Measurements from ENCODE around the gene ZBTB14.
A peak's percentile ranks its signal among the peaks of the same experiment; 100 is the strongest.

Gene ZBTB14

DNA sequence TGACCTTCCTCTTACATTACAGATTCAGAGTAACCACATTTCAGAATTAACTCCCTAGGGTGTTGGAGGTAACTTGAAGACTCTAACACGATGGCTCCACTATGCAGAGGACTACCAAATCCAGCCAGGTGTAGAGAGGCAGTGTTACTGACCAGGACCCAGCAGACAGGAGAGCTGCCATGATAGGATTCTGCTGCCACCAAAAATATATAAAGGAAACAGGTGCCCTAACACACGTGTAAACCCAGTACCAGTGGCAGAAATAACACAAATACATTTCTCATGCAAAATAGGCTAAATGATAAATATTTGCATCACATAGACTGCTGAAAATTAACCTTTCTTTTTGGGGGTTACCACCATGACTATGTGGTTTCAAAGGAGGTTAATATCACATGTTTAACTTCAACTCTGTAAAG lies 7.0 kb downstream of the ZBTB14 start:
- no peak for DNase-seq

DNA sequence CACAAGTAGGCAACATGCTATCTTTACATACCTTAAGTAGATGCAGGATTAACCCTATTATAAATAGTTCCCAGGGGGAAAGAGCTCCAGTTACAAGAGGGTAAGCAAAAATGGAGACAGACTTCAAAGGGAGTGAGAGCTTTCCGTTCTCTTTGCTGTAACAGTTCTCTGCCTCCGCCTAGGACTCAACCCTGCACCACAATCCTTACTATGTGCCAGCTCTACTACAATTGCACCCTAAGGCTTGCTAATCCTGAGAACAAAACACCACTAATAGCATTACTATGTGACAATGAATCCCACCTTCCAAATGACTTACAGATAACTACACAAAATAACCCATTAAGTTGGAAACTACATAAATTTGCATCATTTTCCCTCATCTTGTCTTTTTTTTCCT lies 7.7 kb downstream of the ZBTB14 start:
- DNase-seq: no peak

DNA sequence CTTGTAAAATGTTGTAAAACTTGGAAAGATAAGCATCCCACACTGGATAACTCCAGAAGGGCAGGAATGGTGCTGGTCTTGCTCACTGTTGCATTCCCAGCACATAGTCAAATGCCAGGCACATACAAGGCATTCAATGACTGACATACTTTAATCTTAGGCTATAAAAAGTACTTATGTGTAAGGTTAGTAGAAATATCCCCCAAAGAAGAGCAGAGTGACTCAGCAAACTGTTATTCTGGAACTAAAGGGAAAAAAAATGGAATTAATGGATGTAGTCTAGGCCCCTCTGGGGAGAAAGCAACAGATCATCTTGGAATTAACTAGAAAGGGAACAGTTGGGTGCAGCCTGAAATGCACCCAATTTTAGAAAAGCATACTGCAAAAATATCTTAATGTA lies 9.0 kb downstream of the ZBTB14 start:
- no peak for DNase-seq

DNA sequence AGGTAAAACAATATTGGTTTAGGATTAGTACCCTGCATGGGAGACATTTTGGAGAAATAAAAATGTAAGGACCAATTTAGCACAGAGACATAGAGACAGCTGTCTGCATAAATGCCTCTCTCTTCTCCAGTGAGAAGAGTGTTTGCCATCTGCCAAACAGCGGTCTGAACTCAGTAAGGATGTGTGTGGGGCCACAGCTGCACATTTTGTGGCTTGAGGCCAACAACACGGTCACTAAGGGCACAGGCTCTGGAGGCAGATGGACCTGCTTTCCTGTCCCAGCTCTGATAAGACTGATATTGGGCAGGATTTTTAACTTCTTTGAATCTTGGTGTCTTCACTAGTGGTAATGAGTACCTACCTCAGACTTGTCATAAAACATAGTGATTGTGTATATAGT lies 10.2 kb downstream of the ZBTB14 start:
- no peak for DNase-seq

DNA sequence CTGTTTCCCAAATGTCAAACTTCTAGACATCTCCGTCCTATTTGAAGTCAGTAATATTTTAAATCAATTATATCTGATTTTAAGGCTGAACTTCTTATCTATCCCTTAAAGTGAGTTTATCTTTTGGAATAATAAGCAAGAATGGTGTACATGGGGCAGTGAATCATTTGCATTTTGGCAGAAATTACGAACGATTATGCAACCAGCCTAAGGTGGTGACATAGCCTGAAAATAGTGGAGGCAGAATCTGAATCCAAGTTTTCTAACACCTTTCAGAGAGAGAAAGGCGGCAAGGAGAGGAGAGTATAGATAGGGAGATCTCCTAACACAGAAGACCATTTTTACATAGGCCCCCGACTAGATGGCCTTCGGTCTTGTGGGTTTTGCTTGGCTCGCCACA lies 10.7 kb downstream of the ZBTB14 start:
- no peak for DNase-seq

DNA sequence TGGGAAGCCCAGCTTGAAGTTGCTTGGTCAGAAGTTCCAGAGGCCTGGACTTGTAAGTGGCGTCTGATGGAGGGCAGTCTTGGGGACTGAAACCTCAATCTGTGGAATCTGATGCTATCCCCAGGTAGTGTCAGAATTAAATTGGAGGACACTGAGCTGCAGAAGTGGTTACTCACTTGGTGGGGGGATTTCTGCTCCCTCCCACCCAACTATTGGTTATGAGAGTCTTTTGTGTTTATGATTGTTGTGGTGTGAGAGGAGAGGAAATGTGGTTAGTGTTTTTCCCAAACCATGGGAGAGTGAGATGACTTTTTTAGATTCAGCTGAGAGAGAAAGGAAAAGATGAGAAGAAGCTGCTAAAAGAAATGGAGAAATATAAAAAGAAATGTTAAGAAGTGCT lies 12.8 kb downstream of the ZBTB14 start:
- DNase-seq: no peak

DNA sequence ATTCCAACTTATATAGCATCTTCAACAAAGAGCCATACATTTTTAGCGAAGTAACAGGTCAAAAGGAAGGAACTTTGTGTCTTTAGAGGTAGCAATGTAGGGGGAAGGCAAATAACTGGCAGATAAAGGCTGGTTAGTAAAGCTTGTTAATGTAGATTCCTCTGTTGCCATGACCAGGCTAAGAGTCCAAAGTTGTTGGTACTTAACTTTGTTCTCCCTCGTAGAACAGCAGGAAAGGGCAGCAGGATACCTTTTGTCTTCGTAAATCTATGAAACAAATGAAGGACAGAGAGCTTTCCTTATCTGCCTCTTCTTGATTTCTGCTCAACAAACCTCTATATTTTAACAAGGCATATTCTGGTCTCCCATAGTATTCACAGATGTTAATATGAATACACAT lies 18.6 kb downstream of the ZBTB14 start:
- DNase-seq: no peak

DNA sequence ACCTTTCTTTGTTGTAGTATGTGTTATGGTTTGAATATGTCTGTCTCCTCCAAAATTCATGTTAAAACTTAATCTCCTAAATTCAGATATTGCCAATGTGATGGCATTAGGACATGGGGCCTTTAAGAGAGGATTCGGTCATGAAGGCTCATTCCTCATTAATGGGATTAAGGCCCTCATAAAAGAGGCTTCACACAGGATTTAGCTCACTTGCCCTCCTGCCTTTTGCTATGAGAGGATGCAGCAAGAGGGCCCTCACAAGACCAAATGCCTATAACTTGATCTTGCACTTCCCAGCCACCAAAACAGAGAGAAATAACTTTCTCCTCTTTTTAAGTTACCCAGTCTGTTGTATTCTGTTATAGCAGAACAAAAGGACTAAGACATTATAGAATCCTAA lies 19.7 kb downstream of the ZBTB14 start:
- DNase-seq: no peak

DNA sequence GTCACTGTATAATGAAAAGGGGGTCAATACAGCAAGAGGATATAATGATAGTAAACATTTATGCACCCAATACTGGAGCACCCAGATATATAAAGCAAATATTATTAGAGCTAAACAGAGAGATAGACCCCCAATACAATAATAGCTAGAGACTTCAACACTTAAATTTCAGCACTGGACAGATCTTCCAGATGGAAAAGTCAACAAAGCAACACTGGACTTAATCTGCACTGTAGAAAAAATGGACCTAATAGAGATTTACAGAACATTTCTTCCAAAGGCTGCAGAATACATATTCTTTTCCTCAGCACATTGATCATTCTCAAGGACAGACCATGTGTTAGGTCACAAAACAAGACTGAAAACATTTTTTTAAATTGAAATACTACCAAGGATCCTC lies 26.7 kb downstream of the ZBTB14 start:
- DNase-seq: no peak

DNA sequence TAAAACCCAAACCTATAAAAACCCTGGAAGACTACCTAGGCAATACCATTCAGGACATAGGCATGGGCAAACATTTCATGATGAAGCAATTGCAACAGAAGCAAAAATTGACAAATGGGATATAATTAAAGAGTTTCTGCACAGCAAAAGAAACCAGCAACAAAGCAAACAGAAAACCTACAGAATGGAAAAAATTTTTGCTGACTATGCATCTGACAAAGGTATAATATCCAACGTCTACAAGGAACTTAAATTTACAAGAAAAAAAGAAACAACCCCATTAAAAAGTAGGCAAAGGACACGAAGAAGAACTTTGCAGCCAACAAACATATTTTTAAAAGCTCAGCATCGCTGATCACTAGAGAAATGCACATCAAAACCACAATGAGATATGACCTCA lies 28.8 kb downstream of the ZBTB14 start:
- no peak for DNase-seq

DNA sequence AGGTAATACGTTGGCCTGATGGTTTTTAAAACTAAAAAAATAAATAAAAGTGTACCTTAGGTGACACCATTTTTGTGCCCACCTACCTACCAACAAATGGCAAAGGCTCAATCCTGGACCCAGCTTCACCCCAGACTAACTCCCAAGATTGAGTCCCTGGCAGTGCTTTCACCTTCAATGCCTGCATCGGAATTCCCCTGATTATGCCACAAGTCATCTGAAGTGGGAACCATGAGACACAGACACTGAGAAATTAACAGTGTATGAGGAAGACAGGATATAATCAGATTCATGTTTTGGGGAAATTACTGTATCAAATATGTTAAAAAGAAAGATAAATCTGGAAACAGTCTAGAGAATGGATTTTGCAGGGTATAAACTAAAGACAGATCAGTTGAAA lies 41.6 kb downstream of the ZBTB14 start:
- peak; percentile 5 for DNase-seq

DNA sequence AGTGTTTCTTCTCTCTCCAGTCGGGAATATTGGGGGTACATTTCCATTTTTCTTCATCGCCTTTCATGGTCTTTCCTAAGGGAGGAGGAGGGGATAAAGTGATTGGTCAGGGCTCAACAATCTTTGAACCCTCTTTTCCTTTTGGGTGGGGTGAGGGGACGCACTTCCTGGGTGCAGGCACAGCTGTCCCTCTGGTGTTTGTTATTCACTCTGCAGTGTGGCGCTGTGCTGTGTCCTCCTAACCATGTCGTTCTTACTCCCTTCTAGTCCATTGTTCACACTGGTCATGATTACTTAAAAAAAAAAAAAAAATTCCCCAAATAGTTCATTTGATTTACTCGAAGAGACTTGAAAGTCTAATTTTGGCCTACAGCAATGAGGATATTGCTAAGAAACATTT lies 44.4 kb downstream of the ZBTB14 start:
- DNase-seq: no peak

DNA sequence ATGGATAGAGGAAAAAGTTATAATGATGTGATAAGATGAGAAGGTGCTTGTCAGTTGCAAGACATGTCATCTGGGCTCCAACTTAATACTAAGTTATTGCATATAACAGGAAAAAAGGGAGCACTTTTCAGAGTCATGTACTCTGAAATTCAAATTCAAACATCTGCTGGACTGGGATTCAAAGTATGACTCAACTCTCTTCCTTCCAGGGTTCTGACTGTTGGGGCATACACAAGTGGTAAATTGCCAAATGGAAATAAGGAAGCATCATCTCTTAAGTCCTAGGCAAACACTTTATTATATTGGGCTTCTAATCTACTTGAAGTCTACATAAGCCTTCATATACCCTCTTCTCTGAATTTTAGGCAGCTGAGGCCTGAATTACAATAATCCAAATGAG lies 44.9 kb downstream of the ZBTB14 start:
- DNase-seq: no peak

DNA sequence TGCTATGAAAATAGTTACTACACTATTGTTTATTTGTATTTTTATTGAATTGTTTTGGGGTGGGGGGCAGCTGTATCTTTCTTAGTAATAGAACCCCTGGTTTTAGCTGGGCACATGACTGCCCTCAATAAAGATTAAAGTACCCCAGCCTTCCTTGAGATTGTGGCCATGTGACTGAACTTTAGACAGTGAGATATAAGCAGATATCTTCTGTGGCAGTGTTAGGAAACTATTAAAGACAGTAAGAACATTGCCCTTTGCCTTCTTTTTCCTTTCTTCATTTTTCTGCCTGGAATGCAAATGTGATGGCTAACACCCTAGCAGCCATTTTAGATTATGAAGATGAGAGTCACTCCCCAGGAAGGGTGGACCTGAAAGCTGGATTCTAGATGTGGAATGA lies 50.6 kb downstream of the ZBTB14 start:
- no peak for DNase-seq

DNA sequence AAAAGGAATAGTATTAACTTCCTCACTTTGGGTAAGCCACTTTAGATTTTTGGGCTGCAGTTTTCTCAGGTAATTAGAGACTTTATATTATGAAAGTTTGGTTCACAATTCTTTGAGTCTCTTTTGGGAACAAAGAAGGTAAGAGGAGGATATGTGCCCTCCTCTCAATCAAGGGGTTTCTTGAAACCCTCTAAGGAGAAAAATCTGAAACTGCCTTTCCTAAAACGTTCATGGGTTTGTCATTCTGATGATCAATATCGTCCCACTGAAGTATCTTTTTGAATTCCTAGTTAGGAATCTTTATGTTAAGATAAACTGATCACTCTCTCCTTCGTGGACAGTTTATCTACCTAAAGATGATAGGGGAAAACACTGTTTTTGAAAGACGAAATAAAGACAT lies 56.1 kb downstream of the ZBTB14 start:
- DNase-seq: no peak

Measured in CD4-positive, alpha-beta T cell treated with Interleukin-12 subunit alpha and Interleukin-12 subunit beta, for 1 hour (primary cell).